OCI-LY1 (cell line): Measurements from ENCODE around the gene AKAP9.

Experiments used
- H2AFZ ChIP-seq: fragments of 200-600 bp; sonication (generic), shearing (Covaris generic); 2 replicates; pipeline ENCODE4 v1.6.0; 2014; ENCODE audit warnings: antibody characterized with exemption, mild to moderate bottlenecking, low read length
- H3F3A ChIP-seq: fragments of 200-600 bp; sonication (generic), shearing (Covaris generic); 2 replicates; pipeline ENCODE4 v1.6.0; 2014; ENCODE audit warnings: mild to moderate bottlenecking, antibody characterized with exemption, low read length, moderate library complexity; ENCODE audit not compliant: insufficient read depth
- H3K27ac ChIP-seq: fragments of 200-600 bp; sonication (generic); 2 replicates; pipeline ENCODE4 v1.5.1; 2014; ENCODE audit warnings: low read length, mixed run types, mild to moderate bottlenecking, low read depth; ENCODE audit not compliant: poor library complexity, severe bottlenecking
- H3K27me3 ChIP-seq: fragments of 200-600 bp; sonication (generic); 2 replicates; pipeline ENCODE4 v1.6.0; 2014; ENCODE audit warnings: antibody characterized with exemption, mild to moderate bottlenecking, low read length, moderate library complexity; ENCODE audit not compliant: insufficient read depth
- H3K36me3 ChIP-seq: fragments of 200-600 bp; sonication (generic); 2 replicates; pipeline ENCODE4 v1.6.1; 2014; ENCODE audit warnings: mild to moderate bottlenecking, antibody characterized with exemption, low read length, moderate library complexity, mixed read lengths; ENCODE audit not compliant: insufficient read depth
- H3K4me1 ChIP-seq: fragments of 200-600 bp; sonication (generic); 2 replicates; pipeline ENCODE4 v1.5.1; 2014; ENCODE audit warnings: mild to moderate bottlenecking, low read length, moderate library complexity; ENCODE audit not compliant: insufficient read depth, severe bottlenecking
- H3K4me2 ChIP-seq: fragments of 200-600 bp; sonication (generic), shearing (Covaris generic); 2 replicates; pipeline ENCODE4 v1.6.1; 2014; ENCODE audit warnings: low read length
- H3K4me3 ChIP-seq: fragments of 200-600 bp; sonication (generic); 2 replicates; pipeline ENCODE4 v1.5.1; 2014; ENCODE audit warnings: low read length, low read depth, mild to moderate bottlenecking, mixed read lengths; ENCODE audit not compliant: poor library complexity, severe bottlenecking
- H3K79me2 ChIP-seq: fragments of 200-600 bp; shearing (Covaris generic); 2 replicates; pipeline ENCODE4 v1.6.1; 2016; ENCODE audit warnings: mixed run types, low read length, mixed read lengths; ENCODE audit not compliant: insufficient read depth
- H3K9ac ChIP-seq: fragments of 200-600 bp; sonication (generic), shearing (Covaris generic); 2 replicates; pipeline ENCODE4 v1.6.1; 2014; ENCODE audit warnings: mild to moderate bottlenecking, low read length, mixed read lengths
- H3K9me2 ChIP-seq: fragments of 200-600 bp; sonication (generic), shearing (Covaris generic); 2 replicates; pipeline ENCODE4 v1.6.1; 2014; ENCODE audit warnings: low read depth, mild to moderate bottlenecking, low read length, mixed read lengths
- H3K9me3 ChIP-seq: fragments of 200-600 bp; shearing (Covaris generic); 2 replicates; pipeline ENCODE4 v1.6.1; 2014; ENCODE audit warnings: low read length, mixed read lengths
- H4K20me1 ChIP-seq: fragments of 200-600 bp; sonication (generic), shearing (Covaris generic); 2 replicates; pipeline ENCODE4 v1.6.0; 2016; ENCODE audit warnings: mild to moderate bottlenecking, low read length; ENCODE audit not compliant: insufficient read depth
- EZH2 ChIP-seq: fragments of 200-600 bp; sonication (generic), shearing (Covaris generic); IDR thresholded peaks from 2 replicates; pipeline ENCODE4 v1.8.0; 2017; ENCODE audit warnings: borderline replicate concordance, mixed run types, mild to moderate bottlenecking, antibody characterized with exemption, low read length, moderate library complexity, mixed read lengths
- TF ChIP-seq, protein P1 (sequence below): fragments of 200-600 bp; sonication (generic), shearing (Covaris generic); IDR thresholded peaks from 2 replicates; pipeline ENCODE4 v1.5.1; 2017; ENCODE audit warnings: mild to moderate bottlenecking, antibody characterized with exemption, low read length, moderate library complexity, mixed read lengths

Gene AKAP9

DNA sequence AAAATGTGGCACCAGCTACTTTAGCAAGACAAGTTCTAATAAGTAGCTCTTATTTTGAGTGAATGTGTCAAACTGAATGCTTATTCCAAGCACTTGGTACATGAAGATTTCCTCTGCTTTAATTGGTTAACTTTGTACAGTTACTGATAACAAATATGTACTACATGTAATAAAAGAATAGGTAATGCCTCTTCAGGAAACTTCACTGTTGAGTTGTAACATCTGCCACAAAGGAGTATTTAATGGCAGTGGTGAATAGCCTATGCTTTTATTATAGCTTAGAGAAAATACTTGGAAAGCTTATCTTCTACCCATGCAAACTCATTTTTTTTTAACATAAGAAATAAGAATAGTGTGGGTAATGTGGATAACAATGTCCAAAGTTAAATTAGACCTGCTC, 111.0 kb downstream of the AKAP9 start:
- H3F3A ChIP-seq, result no peaks in the 10 kb centered on the region
- no peak overlapping the region for H3K4me2 ChIP-seq
- H3K4me3 ChIP-seq, result no peak overlapping the region
- H3K9ac ChIP-seq, result no peak overlapping the region
- H3K9me2 ChIP-seq, result no peaks in the 10 kb centered on the region
- H3K79me2 ChIP-seq, result no peaks in the 10 kb centered on the region
- no peaks in the 10 kb centered on the region for H4K20me1 ChIP-seq
- no peaks in the 10 kb centered on the region for H3K9me3 ChIP-seq
- H3K4me1 ChIP-seq, result no peaks in the 10 kb centered on the region
- no peak overlapping the region for H2AFZ ChIP-seq
- peaks cover 28% of the 10 kb centered on the region; the same call in 1 of the 2 replicates for H3K36me3 ChIP-seq
- H3K27me3 ChIP-seq, result no peaks in the 10 kb centered on the region
- H3K27ac ChIP-seq, result no peak overlapping the region
- TF ChIP-seq, protein P1, sequence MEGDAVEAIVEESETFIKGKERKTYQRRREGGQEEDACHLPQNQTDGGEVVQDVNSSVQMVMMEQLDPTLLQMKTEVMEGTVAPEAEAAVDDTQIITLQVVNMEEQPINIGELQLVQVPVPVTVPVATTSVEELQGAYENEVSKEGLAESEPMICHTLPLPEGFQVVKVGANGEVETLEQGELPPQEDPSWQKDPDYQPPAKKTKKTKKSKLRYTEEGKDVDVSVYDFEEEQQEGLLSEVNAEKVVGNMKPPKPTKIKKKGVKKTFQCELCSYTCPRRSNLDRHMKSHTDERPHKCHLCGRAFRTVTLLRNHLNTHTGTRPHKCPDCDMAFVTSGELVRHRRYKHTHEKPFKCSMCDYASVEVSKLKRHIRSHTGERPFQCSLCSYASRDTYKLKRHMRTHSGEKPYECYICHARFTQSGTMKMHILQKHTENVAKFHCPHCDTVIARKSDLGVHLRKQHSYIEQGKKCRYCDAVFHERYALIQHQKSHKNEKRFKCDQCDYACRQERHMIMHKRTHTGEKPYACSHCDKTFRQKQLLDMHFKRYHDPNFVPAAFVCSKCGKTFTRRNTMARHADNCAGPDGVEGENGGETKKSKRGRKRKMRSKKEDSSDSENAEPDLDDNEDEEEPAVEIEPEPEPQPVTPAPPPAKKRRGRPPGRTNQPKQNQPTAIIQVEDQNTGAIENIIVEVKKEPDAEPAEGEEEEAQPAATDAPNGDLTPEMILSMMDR, result no peak
- TF ChIP-seq EZH2, result no peak

DNA sequence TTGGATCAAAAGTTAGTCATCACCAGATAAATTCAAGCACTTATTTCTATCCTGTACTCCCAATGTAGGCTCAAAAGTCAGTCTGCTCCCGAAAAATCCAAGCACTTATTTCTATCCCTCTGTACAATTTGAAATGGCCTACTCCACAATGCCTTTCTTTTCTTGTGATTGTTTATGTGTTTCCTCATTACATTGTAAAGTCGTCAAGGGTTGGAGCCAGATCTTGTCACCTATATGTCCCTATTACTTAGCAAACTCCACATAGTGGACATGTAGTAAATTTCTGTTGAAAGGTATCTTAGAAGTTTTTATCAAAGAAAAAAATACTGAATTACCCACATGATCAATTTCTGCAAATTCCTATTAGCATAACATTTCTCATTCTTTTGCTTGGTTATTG, 111.5 kb downstream of the AKAP9 start:
- no peaks in the 10 kb centered on the region for H3K9me3 ChIP-seq
- H2AFZ ChIP-seq, result no peak overlapping the region
- peaks cover 3% of the 10 kb centered on the region for H3K4me1 ChIP-seq
- no peaks in the 10 kb centered on the region for H3F3A ChIP-seq
- no peaks in the 10 kb centered on the region for H3K27me3 ChIP-seq
- no peak overlapping the region for H3K9ac ChIP-seq
- no peak overlapping the region for H3K4me3 ChIP-seq
- H3K9me2 ChIP-seq, result no peaks in the 10 kb centered on the region
- H4K20me1 ChIP-seq, result no peaks in the 10 kb centered on the region
- H3K4me2 ChIP-seq, result no peak overlapping the region
- TF ChIP-seq EZH2, result no peak
- TF ChIP-seq, protein P1, result no peak
- peaks cover 23% of the 10 kb centered on the region; the same call in 1 of the 2 replicates for H3K36me3 ChIP-seq
- no peak overlapping the region for H3K27ac ChIP-seq
- no peaks in the 10 kb centered on the region for H3K79me2 ChIP-seq

DNA sequence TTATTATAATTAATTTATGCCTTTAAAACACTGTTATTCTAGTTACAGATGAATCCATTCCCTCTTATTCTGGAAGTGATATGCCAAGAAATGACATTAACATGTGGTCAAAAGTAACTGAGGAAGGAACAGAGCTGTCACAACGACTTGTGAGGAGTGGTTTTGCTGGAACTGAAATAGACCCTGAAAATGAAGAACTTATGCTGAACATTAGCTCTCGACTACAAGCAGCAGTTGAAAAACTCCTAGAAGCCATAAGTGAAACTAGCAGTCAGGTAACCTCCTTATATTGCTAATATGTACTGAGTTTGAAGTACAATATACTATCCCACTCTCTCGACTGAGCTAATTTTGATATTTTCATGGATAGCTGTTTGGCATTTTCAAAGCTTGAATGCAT, 112.0 kb downstream of the AKAP9 start:
- Histone ChIP-seq H4K20me1 (no peaks in the 10 kb centered on the region), H3K9ac (no peak overlapping the region), H3K36me3 (peaks cover 20% of the 10 kb centered on the region; the same call in 1 of the 2 replicates), H3K4me2 (no peak overlapping the region), H3F3A (no peaks in the 10 kb centered on the region), H3K9me3 (no peaks in the 10 kb centered on the region), H3K27ac (no peak overlapping the region), H3K27me3 (no peaks in the 10 kb centered on the region), H3K79me2 (no peaks in the 10 kb centered on the region), H2AFZ (no peak overlapping the region), H3K4me1 (peaks cover 8% of the 10 kb centered on the region), H3K9me2 (no peaks in the 10 kb centered on the region), H3K4me3 (no peak overlapping the region)
- no peak for TF ChIP-seq EZH2
- TF ChIP-seq, protein P1, result no peak
